ENCODE results near the gene STK38.
"Not testable (repeated sequence)": the region's sequence is repeated elsewhere in the genome, so short reads cannot be mapped to it uniquely, and the experiment has no call there.

Gene STK38

DNA sequence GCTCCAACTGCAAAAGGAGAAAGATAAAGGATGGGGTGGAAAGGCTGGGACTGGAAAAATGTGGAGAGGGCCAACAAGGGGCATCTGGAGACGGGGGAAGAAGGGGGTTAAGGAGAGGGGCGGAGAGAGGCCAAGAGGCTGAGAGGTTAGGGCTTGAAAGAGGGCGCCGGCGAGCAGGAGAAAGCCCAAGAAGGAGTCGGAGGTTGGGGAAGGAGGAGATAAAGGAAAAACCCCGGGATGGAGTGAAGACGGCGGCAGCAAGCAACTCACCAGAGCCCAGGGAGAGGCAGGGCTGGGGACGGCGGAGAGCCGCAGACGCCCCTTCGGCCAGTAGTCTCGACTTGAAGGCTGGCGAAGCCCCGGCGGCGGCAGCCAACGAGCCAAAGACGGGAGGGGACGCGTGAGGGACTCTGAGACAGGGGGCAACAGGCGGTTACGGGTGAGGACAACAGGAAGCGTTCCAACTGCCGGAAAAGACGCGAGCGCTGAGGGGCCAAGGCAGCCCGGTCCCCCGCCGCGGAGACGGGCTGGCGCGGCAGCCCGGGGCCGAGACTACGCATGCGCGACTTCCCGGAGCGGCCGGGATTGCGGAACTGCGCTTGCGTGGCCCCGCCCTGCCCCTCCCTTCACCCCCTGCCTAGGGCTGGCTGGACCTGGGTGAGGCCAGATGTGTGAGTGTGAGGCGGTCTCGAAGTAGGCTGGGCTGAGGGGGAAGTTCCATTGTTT is at the start of gene STK38:
STK38 (minus strand) TSS at position 560 of the 726 bp plus-strand sequence. CDS start 7,277 bp downstream, outside the sequence.
- peak; percentile 53 for DNase-seq

DNA sequence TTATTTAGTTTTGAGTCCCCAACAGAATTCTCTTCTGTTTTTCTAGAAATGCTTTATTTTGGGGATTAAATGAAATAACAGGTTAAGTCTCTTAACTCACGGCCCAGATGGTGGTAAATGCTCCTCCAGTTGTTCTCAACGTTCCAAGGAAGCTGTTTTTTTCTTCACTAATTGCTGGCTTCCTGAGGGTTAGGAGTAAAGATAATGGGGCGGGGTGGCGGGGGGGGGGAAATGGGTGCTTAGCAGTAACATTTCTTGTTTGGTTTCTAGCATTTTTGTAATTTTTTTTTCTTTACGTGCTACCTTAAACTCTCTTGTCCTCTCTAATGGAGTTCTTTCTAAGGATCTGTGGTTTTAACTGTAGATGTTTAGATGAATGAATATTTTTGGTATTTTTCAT is 49.1 kb upstream of the STK38 start:
- peak; percentile 27 for DNase-seq

DNA sequence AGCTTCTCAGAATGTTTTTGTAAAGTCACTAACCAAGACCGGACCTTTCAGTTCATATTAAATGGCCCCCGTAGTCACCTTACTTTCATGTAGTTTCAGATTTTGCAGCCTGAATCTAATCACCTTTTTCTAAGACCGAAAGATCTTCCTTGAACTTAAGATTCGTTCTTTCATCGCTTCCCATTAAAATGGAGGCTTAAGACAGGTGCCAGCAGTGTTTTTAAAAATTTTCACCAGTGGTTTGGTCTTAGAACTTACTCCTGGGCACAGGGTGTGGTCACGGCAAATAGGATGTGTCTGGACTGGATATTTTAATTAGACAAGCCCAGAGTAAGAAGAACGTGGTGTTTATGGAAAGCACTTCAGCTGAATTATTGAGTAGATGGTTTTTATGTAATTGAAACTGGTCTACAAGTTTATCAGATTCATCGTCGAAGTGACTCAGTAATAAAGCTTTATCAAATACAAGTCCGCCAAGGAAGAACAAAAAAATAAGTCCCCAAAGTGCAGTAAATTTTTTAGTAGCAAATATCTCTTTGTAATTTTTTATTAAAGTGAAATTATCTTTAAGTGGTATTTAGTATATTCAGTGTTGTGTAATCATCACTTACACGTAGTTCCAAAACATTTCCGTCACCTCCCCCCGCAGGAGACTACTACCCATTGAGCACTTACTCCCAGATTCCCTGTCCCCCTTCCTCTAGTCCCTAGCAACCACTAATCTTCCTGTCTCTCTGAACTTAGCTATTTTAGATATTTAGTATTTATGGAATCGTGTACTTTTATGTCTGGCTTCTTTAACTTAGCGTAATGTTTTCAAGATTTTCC is 47.8 kb upstream of the STK38 start:
- no peak for DNase-seq

DNA sequence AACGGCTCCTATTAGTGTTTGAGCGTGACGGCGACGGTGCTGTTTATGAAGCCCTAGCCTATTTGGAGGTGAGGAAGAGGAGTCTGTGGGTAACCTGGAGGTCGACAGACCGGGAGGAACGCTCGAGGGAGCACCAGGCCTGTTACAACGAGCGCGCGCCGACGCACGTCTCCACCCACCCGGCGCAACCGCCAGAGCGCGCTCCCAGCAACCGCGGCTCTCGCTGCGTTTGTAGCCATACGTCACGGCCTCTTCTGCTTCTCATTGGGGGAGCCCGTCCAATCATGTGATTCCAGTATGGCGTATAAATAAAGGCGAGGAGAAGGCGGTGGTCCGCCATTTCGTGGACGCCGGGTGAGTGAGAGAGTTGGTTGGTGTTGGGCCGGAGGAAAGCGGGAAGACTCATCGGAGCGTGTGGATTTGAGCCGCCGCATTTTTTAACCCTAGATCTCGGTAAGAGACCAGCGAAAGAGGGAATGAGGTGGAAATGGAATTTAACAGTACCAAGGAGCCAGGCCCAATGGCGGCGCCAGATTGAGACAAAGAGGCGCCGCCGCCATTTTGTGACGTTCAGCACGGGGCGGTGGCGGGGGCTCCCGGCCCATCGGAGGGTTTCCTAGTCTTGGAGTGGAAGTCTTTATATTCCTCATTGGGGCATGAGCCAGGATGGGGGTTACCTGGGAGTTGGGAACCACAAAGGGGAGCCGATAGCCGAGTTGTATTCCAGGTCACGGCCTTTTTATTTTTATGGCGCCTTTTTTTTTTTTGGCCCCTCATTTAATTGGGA is 46.9 kb upstream of the STK38 start, which contains the start of gene SRSF3:
SRSF3 (plus strand) TSS at position 334 of the 787 bp plus-strand sequence. CDS start 2,401 bp downstream, outside the sequence.
- DNase-seq: peak; percentile 91

DNA sequence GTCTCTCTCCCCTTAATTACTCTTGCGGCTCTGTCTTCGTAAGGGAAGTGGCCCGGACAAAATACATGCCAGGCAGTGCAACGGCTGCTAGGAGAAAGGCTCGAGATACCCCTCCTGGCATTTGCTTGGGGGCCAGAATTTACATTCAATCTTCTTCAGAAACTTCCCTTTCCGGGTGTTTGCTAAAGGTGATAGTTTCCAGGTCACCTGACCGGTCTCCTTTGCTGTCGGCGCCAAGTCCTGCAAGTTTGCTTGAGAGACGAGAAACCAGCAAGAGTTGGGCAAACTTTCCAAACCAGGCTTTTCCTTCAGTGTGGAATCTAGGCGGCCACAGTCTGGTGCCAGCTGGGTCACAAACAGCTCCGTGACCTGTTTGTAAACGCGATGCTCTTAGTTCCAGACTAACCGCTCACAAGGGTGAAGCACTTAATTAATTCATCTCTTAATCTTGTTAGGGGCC is 46.3 kb upstream of the STK38 start:
- no peak for DNase-seq

DNA sequence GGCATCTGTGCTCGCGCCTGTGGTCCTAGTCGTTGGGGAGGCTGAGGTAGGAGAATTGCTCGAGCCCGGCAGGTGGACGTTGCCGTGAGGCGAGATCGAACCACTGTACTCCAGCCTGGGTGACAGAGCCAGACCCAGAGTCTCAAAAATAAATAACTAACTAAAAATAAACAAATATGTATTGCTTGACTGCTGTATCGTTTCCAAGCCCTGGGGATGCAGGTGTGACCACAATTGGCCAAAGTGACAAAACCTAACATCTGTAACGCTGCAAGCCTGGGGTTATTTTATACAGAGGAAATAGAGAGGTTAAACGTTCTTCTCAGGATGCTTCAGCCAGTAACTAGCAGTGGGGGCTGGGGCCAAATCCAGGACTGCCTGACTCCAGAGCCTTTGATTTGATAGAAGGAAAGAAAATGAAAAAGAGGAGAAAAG is 45.0 kb upstream of the STK38 start:
- no peak for DNase-seq

DNA sequence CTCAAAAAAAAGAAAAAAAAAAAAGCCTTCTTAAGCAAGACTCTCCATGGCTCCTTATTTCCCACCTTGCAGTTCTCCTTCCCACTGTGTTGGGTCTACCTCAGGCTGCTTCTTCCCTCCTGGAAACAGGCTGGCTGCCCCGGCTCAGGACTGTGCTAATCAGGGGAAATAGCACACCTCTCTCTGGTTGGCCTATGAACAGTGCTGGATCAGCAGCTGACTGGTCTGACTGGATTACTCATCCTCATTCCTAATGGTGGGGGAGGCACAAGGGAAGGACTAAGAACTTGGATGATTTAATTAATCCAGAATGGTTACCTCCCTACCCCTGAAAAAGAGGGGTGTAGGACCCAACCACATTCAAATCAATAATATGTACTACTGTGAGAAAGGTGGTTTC is 43.0 kb upstream of the STK38 start:
- no peak for DNase-seq

DNA sequence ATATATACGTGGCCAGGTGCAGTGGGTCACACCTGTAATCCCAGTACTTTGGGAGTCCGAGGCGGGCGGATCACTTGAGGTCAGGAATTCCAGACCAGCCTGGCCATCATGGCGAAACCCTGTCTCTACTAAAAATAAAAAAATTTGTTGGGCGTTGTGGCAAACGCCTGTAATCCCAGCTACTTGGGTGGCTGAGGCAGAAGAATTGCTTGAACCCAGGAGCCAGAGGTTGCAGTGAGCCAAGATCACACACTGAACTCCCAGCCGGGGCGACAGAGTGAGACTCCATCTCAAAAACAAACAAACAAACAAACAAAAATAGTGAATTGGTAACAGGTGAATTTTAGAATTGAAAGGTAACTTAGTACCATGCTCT is 41.7 kb upstream of the STK38 start:
- not testable (repeated sequence) for DNase-seq

DNA sequence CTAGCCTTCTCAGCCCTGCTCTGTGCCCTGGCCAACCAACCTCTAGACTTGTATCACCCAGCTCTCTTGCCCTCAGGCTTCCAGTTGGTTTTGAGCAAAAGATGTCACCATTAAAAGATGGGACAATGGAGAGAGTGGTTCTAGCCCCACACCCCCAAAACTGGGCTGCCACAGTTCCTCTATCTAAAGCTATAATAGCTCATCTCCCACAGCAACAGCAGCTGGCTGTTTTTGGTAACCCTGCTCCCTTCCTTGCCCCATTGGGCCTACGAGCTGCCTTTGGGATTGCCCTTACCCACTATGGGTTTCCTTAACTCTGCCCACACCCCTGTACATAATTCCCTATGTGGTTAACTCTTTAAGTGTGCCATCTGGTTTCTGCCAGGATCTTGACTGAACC is 39.3 kb upstream of the STK38 start:
- no peak for DNase-seq

DNA sequence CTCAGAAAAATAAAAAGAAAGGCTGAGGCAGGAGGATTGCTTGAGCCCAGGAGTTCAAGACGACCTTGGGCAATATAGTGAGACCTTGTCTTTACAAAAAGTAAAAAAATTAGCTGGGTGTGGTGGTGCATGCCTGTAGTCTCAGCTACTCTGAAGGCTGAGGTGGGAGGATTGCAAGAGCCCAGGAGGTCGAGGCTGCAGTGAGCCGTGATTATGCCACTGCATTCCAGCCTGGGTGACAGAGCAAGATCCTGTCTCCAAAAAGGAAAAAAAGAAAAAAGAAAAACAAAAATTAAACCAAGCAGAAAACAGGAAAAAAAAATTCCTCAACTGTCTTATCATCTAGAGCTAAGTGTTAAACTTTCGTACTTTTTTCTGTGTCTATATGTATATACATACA is 34.4 kb upstream of the STK38 start:
- DNase-seq: no peak

DNA sequence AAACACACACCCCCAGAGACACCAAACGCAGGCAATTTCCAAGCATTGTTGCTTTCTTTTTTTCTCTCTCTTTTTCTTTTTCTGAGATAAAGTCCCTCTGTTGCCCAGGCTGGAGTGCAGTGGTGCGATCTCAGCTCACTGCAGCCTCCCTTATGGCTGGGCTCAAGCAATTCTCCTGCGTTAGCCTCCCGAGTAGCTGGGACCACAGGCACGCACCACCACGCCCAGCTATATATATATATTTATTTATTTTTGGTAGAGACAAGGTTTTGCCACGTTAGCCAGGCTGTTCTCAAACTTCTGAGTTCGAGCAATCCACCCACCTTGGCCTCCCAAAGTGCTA is 32.9 kb upstream of the STK38 start:
- DNase-seq: no peak

DNA sequence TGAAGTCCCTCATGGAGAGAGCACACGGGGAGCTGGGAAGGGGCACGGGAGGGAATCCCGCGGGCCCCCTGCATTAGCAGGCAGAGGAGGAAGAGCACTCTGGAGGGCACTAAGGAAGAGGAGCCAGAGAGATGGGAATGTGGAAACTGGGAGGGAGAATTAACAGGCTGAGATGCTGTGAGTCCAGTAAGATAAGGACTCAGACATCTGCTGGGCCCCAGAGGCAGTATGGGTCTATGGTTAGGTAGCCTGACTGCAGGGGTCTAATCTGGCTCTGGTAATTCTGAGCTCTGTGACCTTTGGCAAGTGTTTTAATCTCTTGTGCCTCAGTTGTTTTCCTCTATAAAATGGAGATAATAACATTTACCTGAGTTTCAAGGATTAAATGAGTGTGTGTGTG is 31.2 kb upstream of the STK38 start:
- no peak for DNase-seq

DNA sequence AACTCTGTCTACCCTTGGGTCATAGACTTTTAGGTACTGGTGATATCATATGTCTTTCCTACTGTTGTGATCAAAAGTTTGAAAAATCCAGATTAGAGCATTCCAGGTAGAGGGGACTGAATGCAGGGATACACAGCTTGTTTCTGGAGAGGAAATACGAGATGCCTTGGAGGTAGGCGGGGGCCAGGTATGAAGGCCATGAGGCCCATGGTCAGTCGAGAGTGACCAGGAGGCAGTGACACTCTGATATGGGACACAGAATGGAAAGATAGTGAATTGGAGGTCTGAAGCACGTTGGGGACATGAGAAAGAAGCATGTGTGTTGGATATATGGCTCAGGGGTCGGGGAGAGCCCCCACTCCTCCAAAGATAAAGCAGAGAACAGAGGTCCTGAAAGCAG is 30.8 kb upstream of the STK38 start:
- DNase-seq: no peak

DNA sequence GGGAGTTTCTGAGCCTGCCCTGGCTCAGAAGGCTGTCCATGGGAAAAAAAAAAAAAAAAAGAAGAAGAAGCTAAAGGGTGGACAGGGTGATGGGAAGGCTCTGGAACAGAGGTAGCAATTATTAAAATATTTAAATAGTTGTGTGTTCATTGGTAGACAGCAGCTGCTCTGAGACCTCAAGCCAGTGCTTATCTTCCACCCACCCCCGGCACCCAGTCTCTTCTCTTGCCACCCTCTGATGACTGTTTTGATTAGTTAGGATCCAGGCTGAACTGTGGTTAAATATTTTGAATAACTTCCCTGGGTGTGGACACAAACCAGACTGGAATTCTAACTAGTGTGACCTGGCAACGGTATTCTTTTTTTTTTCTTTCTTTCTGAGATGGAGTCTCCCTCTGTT is 30.0 kb upstream of the STK38 start:
- no peak for DNase-seq

DNA sequence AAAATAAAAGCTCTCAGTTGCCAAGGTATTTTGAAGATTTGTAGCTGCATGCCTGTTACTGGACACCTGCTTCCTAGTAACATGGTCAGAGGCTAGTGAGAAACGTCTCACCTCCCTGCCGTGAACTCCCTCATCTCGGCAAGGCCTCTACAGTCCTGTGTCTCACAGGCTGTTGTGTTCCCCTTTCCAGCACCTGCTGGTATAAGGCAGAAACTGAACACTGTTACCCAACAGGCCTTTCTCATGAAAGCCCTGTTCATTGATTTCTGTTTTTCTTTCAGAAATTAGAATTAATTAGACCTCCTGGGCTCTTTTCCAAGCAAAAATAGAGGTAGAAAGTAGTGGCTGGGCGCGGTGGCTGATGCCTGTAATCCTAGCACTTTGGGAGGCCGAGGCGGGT is 29.3 kb upstream of the STK38 start:
- DNase-seq: no peak

DNA sequence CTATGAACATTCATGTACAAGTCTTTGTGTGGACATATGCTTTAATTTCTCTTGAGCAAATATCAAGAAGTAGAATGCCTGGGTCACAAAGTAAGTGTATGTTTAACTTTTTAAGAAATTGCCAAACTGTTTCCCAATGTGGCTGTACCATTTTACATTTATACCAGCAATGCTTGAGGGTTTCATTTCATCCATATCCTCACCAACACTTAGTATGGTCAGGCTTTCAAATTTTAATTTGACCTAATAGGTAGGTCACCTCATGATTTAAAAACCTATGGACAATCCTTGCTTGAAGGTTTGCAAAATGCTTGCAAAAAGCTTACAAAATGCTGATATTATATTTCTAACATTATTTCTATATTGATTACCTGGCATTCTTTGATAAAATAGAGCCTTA is 27.4 kb upstream of the STK38 start:
- DNase-seq: no peak

DNA sequence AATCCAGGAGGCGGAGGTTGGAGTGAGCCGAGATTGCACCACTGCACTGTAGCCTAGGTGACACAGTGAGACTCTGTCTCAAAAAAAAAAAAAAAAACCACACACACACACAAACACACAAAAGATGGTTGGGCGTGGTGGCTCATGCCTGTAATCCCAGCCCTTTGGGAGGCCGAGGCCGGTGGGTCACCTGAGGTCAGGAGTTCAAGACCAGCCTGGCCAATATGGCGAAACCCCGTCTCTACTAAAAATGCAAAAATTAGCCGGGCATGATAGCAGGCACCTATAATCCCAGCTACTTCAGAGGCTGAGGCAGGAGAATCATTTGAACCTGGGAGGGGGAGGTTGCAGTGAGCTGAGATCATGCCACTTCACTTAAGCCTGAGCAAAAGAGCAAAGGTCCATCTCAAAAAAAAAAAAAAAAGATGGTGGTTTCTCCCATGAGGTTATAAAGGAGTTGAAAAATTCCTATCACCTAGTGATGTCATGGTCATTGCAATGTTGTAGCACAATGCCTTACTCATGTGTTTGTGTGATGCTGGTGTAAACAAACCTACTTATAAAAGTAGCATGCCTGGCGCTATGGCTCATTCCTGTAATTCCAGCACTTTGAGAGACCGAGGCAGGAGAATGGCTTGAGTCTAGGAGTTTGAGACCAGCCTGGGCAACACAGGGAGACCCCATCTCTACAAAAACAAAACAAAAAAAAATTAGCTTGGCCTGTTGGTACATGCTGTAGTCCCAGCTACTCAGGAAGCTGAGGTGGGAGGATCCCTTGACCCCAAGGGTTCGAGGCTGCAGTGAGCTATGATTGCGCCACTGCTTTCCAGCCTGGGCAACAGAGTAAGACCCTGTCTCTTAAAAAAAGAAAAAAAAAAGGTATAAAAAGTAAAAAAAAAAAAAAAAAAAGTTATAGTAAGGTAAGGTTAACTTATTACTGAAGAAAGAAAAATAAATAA is 25.4 kb upstream of the STK38 start:
- DNase-seq: not testable (repeated sequence)

DNA sequence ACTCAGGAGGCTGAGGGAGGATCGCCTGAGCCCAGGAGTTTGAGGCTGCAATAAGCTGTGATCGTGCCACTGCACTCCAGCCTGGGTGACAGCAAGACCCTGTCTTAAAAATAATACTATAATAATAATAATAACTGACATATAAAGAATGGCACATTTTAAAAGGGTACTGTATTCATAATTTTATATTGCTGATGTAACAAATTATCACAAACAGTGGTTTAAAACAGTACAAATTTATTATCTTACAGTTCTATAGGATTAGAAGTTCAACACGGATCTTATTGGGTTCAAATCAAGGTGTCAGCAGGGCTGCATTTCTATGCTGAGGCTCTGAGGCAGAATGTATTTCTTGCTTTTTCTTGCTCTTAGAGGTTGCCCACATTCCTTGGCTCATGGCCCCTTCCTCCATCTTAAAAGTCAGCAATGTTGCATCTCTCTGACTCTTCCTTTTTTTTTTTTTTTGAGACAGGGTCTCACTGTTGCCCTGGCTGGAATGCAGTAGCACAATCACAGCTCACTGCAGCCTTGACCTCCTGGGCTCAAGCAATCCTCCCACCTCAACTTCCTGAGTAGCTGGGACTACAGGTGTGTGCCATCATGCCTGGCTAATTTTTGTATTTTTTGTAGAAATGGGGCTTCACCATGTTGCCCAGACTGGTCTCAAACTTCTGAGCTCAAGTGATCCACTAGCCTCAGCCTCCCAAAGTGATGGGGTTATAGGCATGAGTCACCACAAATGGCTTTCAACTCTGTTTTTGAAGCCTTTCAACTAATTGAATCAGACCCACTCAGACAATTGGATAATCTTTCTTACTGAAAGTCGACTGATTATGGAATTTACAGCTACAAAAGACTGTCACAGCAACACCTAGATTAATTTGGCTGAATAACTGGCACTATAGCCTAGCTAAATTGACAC is 24.1 kb upstream of the STK38 start:
- no peak for DNase-seq

DNA sequence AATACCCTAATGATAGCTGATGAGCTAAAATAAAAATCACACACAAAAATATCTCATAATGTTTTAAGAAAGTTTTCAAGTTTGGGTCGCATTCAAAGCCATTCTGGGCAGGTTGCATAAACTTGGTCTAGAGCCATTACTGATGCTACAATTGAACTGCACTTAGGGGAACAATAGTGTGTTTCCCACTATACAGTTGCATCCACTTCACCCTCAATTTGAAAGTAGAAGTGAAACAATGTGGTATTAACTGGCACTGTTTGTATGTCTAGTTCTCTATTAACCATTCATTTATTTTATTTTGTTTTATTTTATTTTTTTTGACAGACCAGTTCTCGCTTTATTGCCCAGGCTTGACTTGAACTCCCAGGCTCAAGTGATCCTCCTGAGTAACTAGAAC is 23.0 kb upstream of the STK38 start:
- DNase-seq: no peak

DNA sequence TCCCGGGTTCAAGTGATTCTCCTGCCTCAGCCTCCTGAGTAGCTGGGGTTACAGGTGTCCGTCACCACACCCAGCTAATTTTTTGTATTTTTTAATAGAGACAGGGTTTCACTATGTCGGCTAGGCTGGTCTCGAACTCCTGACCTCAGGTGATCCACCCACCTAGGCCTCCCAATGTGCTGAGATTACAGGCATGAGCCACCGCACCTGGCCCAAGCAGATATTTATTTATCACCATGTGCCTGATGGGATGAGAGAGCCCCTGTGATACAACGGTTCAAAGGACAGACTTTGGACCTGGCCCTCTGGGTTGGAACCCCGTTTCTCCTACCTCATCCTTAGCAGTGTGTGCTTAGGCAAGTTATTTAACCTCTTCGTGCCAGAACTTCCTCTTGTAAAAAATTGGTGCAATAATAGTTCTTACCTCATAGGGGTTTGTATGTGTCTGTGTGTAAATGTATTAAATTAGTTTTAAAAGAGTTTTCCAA is 19.2 kb upstream of the STK38 start:
- no peak for DNase-seq

DNA sequence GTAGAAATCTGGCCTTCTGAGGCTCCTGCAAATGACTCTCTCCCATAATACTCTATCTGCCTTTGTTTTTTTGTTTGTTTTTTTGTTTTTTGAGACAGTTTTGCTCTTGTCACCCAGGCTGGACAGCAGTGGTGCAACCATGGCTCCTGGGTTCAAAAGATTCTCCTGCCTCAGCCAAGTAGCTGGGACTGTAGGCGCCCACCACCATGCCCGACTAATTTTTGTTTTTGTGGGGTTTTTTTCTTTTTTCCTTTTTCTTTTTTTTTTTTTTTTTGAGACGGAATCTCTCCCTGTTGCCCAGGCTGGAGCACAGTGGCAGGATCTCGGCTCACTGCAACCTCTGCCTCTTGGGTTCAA is 16.6 kb upstream of the STK38 start:
- DNase-seq: no peak

Measured in NCI-H524 treated with DMSO at 0.1 percent for 48 hours (cell line).